ENCODE results near the gene C22orf15. TPM values are rescaled to one million over a fixed set of nuclear protein-coding genes. Genes with fewer than 3 reads are reported as not detected.

The C22orf15 gene, protein sequence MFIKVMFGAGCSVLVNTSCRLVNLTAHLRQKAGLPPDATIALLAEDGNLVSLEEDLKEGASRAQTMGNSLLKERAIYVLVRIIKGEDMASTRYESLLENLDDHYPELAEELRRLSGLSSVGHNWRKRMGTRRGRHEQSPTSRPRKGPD
- not detected for total RNA-seq

DNA sequence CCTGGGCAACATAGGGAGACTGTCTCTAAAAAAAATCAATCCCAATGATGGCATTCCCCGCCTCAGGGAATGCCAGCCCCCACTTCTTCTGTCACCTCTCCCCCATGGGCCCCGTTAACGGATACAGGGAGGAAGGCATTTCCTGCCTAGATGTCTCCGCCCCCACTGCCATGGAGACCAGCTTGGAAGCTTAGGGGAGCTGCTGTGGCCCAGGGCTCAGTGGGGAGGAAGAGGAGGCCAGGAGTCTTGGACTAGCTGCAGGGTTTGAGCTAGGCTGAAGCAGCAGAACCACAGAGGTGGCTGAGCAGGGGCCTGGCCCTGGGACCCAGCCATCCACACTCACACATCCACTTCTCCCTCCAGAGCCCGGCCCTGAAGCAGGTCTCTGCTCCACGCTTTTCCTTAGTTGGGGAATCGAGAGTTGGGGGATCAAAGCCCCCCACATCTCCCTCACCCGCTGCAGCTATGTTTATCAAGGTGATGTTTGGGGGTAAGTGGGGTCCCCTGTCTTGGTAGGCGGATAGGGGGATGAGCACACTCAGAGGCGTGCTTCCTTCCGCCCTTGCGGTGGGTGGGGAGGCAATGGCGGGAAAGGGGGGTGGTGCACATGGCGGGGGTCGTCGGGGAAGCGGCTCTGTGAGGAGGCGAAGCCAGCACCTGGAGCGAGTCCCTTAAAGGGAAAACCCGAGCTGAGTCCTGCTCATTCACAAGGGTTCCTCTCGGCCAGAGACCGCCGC lies at the start of gene C22orf15:
TSS of gene C22orf15 (plus strand) at position 149 of the 737 bp plus-strand sequence. CDS start at position 466, 317 bp downstream.
- Histone ChIP-seq H3K9me3 (no peaks in the 10 kb centered on the region), H3K4me1 (peaks cover 0 to 41% (median 17%) of the 10 kb centered on the region in 4 donors), H3K4me3 (peak within 1 kb of the TSS in 3 of 4 donors; percentile 26 to 32 (median 32)), H3K27me3 (no peaks in the 10 kb centered on the region), H3K27ac (peak within 1 kb of the TSS in 1 of 4 donors; percentile 59), H3K36me3 (peaks cover 0 to 13% (median 0%) of the 10 kb centered on the region in 3 donors)
- TF ChIP-seq POLR2A (IDR thresholded peaks at IDR 0.05) = no peak
- TF ChIP-seq, protein P1, sequence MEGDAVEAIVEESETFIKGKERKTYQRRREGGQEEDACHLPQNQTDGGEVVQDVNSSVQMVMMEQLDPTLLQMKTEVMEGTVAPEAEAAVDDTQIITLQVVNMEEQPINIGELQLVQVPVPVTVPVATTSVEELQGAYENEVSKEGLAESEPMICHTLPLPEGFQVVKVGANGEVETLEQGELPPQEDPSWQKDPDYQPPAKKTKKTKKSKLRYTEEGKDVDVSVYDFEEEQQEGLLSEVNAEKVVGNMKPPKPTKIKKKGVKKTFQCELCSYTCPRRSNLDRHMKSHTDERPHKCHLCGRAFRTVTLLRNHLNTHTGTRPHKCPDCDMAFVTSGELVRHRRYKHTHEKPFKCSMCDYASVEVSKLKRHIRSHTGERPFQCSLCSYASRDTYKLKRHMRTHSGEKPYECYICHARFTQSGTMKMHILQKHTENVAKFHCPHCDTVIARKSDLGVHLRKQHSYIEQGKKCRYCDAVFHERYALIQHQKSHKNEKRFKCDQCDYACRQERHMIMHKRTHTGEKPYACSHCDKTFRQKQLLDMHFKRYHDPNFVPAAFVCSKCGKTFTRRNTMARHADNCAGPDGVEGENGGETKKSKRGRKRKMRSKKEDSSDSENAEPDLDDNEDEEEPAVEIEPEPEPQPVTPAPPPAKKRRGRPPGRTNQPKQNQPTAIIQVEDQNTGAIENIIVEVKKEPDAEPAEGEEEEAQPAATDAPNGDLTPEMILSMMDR (IDR thresholded peaks at IDR 0.05) = no peak
- peak in 1 of 3 donors; percentile 40 for DNase-seq

DNA sequence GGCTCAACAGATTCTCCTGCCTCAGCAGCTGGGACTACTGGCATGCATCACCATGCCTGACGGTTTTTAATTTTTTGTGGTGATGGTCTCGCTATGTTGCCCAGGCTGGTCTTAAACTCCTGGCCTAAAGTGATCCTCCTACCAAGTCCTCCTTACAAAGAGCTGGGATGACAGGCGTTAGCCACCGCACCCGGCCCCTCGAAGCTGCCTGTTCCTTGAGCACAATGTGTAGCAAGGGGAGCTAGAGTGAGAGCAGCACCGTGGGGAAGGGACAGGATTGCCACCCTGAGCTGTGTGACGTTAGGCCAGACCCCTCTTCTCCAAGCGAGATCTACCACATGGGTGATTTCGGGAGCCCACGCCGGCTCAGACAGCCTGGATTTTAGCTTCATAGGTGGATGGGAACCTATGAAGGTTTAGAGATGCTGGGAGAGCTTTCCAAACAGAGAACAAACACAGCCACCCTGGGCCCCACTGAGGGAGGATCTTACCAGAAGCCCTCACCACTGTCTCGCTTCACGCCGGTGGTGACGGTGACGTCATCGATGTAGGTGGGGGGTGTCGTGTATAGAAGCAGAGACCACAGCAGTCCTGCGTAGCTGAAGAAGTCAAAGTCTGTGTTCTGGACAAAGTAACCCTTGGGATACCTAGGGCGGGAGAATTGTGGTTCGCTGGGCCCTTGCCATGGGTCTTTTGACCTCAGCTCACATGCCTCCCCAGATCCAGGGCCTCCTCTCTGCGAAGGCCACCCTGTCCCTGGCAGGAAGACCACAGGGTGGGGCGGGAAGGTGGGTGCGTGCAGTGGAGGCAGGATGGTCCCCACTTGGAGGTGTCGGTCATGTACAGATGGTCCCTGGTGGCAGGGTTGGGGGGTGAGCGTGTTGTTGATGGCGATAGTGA lies 48.8 kb upstream of the C22orf15 start:
- peaks cover 0 to 60% (median 0%) of the 10 kb centered on the region in 3 donors for H3K36me3 ChIP-seq
- no peaks in the 10 kb centered on the region for H3K9me3 ChIP-seq
- no peak for DNase-seq
- no peaks in the 10 kb centered on the region for H3K27me3 ChIP-seq
- H3K4me1 ChIP-seq = peaks cover 0 to 15% (median 8%) of the 10 kb centered on the region in 4 donors
- no peak for TF ChIP-seq POLR2A (IDR thresholded peaks at IDR 0.05)
- TF ChIP-seq, protein P1 (IDR thresholded peaks at IDR 0.05) = no peak
- no peak overlapping the region for H3K4me3 ChIP-seq
- H3K27ac ChIP-seq = no peak overlapping the region

DNA sequence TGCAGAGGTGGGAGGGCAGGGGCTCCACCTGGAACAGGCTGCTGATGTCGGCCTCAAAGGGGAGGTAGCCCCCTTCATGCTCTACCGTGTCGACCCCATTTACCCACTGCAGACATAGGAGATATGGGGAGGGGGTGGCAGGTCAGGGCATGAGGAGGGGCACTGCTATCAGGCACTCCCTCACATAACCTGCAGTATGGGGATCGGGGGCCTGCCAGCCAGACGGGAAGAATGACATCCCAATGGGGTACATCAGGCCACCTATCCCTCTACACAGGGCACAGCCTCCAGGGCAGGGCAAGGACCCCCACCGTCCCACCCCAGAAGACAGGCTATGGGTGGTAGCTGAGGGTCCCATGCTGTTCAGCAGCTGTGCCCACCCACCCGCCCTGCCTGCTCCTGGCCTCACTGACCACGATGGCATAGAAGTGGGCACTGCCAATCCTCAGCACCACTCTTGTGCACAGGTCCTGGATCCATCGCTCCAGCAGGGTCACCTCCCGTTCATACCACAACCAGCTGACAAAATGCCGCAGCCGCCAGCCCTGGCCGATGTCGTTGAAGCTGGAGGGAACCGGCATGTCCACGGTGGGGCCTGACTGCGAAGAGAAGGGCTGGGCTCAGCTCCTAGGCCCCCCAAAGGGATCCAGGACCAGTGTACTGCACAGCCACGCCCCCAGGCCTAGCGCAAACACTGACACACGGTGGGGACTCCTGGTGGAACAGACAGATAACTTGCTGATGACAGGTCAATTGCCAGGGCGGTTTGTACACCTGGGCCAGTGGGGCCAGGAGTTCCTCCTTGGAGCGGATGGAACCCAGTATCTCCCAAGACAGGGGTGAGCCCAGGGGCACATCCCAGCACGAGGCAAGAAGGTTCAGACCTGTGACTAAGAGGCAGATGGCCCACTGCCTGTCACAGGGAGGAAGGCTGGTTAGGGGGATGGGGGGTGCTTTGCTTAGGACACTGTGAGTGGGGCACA lies 47.9 kb upstream of the C22orf15 start:
- Histone ChIP-seq H3K4me1 (peaks cover 0 to 15% (median 8%) of the 10 kb centered on the region in 4 donors), H3K9me3 (no peaks in the 10 kb centered on the region), H3K27me3 (no peaks in the 10 kb centered on the region), H3K36me3 (peaks cover 0 to 51% (median 0%) of the 10 kb centered on the region in 3 donors), H3K27ac (no peak overlapping the region), H3K4me3 (no peak overlapping the region)
- TF ChIP-seq, protein P1 (IDR thresholded peaks at IDR 0.05) = no peak
- no peak for DNase-seq

DNA sequence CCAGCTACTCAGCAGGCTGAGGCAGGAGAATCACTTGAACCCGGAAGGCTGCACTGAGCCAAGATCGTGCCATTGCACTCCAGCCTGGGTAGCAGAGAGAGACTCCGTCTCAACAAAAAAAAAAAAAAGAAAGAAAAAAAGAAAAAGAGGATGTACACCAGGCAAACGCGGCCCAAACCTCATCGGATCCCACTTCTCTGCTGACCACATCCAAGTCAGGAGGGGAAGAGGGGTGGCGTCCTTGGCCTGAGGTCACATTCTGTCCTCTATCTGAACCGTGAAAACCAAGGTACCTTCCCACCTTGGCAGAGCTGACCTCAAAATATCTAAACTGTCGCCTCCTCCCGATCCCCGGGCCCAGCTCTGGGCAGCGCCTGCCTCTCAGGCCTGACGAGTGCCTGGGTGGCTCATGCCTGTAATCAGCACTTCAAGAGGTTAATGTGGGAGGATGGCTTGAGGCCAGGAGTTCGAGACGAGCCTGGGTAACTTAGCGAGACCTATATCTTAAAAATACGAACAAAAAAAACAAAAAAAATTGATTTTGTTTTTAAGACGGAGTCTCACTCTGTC lies 46.9 kb upstream of the C22orf15 start:
- peak overlapping the region in 1 of 4 donors; percentile 21 for H3K27ac ChIP-seq
- H3K4me3 ChIP-seq = peak overlapping the region in 3 of 4 donors; percentile 80 to 91 (median 83)
- TF ChIP-seq, protein P1 (IDR thresholded peaks at IDR 0.05) = no peak
- no peak for TF ChIP-seq POLR2A (IDR thresholded peaks at IDR 0.05)
- peak in 1 of 3 donors; percentile 33 for DNase-seq
- peaks cover 0 to 15% (median 8%) of the 10 kb centered on the region in 4 donors for H3K4me1 ChIP-seq
- no peaks in the 10 kb centered on the region for H3K9me3 ChIP-seq
- H3K27me3 ChIP-seq = no peaks in the 10 kb centered on the region
- H3K36me3 ChIP-seq = peaks cover 0 to 41% (median 0%) of the 10 kb centered on the region in 3 donors
